Measurements from ENCODE around the gene MAN2B1.
A peak's percentile ranks its signal among the peaks of the same experiment; 100 is the strongest.

Gene MAN2B1

DNA sequence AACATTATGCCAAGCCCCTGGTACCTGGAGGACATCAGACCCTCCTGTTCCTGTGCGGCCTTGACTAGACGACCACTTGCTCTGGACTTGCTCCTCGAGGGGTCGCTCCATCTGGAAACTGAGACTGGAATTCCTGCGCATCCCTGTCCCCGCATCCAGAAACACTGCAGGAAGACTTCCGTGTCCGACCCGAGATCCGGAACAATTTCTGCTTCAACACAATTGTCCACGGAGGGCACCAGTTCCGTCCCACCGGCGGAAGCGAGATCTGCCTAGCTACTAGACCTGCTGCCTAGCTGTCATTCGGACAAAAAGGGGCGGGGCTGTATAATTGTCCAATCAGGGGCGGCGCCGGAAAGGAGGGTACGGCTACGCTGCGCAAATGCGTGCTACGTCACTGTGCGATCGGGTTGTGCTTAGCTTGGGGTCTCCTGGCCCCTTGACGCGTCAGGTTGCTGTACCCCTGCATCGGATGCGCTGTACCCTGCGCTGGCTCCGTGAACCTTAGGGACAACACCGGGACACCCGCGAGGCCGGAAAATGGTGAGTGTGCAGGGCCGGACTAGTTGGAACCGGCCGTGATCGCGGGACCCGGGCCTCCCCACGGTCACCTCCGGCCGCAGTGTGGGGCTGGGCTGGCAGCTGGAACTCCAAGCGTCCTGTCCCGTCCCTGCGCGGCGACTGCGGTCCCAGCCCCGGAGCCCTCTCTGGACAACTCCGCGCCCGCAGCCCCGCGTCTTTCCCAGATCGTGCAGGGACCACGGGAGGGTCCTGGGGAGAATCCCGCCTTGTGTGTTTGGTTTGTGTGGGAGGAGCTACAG, 55.8 kb downstream of the MAN2B1 start, which contains the start of the genes ZNF490 and ZNF791:
TSS of gene ZNF490 (minus strand) at position 274 of the 821 bp plus-strand sequence. CDS start at position 141, 133 bp downstream.
TSS of gene ZNF791 (plus strand) at position 381 of the 821 bp plus-strand sequence. CDS start at position 541, 160 bp downstream.
- peak; percentile 95 for FAIRE-seq

- FAIRE-seq: no peak
Measured at GRCh38 chr19:12607631-12608030, 58.9 kb downstream of the MAN2B1 start.

DNA sequence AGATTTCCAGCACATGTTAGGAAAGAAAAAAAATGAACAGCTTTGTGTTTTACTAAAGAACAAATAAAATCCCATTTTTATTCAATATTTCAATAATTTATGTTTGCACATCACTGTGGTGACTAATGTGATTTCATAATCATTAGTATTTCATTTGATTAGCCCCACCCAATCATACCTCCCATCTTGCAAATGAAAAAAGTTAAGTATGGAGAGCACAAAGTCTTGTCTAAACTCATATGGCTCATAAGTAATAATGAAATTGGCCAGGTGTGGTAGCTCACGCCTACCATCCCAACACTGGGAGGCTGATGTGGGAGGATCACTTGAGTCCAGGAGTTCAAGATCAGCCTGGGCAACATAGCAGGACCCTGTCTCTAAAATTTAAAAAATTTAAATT, 59.7 kb downstream of the MAN2B1 start:
- FAIRE-seq: no peak

DNA sequence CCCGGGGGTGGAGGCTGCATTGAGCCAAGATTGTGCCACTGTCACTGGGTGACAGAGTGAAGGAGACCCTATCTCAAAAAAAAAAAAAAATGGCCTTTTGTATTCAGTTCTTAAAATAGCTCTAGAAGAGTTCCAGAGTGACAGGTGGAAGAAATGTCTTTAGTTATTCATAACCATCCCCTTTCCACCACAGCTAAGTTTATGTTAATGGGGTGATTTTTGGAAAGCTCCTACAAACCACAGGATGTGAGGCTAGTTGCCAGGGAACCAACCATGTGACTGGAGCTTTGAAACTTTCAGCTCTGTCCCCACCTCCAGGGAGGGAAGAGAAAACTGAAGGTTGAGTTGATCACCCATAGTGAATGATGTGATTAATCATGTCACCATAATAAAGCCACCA, 62.8 kb downstream of the MAN2B1 start:
- no peak for FAIRE-seq

GRCh38 chr19:12597594-12597993, 68.9 kb downstream of the MAN2B1 start:
- FAIRE-seq: no peak

DNA sequence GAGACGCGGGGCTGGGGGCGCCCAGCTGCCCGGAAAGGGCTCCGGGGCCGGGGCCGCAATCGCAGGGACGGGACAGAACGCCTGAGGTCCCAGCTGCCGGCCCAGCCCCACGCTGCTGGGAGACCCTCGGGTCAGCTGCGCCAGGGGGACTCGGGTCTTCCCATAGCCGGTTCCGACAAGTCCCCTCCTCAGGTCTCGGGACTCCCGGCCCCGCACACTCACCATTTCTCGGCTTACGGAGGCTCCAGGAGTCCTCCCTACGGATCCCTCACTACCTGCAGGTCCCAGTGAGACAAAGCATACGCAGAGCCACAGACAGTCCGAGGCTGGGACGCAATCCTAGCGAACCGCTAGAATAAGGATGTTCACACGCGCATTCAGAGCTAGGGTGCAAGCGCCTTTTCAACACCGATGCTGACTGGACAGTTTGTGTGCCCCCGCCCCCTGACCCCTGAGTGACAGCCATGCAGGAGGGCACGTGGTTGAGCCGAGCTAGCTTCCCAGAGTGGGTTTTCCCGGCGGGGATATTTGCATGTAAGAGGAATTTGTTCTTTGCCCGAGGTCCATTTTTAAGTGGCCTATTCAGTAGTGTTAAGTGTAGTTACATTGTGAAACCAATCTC, 69.5 kb downstream of the MAN2B1 start:
- no peak for FAIRE-seq

Measured in endometrium (tissue), 2 donors.